ENCODE measurements around the gene IRF2. TPM values are rescaled to one million over a fixed set of nuclear protein-coding genes. Genes with fewer than 3 reads are reported as not detected.
"Not testable (repeated sequence)": the region's sequence is repeated elsewhere in the genome, so short reads cannot be mapped to it uniquely, and the experiment has no call there.

IRF2 gene
- polyA plus RNA-seq, 4 donors = 23.3 to 38.6 (median 32.7) TPM

GRCh38 chr4:184376126-184376838 is 98.1 kb downstream of the IRF2 start:
- no peak for FAIRE-seq
- H3K27ac ChIP-seq (ENCODE audit: low read depth in 1 of 3, low read length in 2 of 3) = no peak overlapping the region
- H3K36me3 ChIP-seq (ENCODE audit: control insufficient read depth in 3 of 3, insufficient read depth in 2 of 3, low read depth in 1 of 3, low read length in 3 of 3) = no peaks in the 10 kb centered on the region
- no peak overlapping the region for H3K4me3 ChIP-seq (ENCODE audit: low read depth in 1 of 3, low read length in 3 of 3)
- H3K4me1 ChIP-seq (ENCODE audit: control insufficient read depth in 3 of 3, insufficient read depth in 2 of 3, low read depth in 1 of 3, low read length in 2 of 3) = peaks cover 0 to 7% (median 4%) of the 10 kb centered on the region in 3 donors
- H3K9me3 ChIP-seq (ENCODE audit: control insufficient read depth in 2 of 2, insufficient read depth in 1 of 2, low read depth in 1 of 2, low read length in 1 of 2) = peaks cover 0 to 11% of the 10 kb centered on the region in 2 donors
- H3K27me3 ChIP-seq (ENCODE audit: control insufficient read depth in 3 of 3, insufficient read depth in 3 of 3, low read length in 3 of 3) = no peaks in the 10 kb centered on the region
- no peak for DNase-seq
- 93 to 97% (median 96%) methylated on average over 1 of the region's 1 CpG for WGBS, 3 donors

- H3K4me3 ChIP-seq (ENCODE audit: low read depth in 1 of 3, low read length in 3 of 3); H3K4me1 ChIP-seq (ENCODE audit: control insufficient read depth in 3 of 3, insufficient read depth in 2 of 3, low read depth in 1 of 3, low read length in 2 of 3); H3K27me3 ChIP-seq (ENCODE audit: control insufficient read depth in 3 of 3, insufficient read depth in 3 of 3, low read length in 3 of 3); H3K36me3 ChIP-seq (ENCODE audit: control insufficient read depth in 3 of 3, insufficient read depth in 2 of 3, low read depth in 1 of 3, low read length in 3 of 3); FAIRE-seq; H3K27ac ChIP-seq (ENCODE audit: low read depth in 1 of 3, low read length in 2 of 3); DNase-seq: not testable (repeated sequence)
- 93 to 98% (median 93%) methylated on average over 3 of the region's 3 CpGs for WGBS, 3 donors
- peaks cover 0 to 11% of the 10 kb centered on the region in 2 donors for H3K9me3 ChIP-seq (ENCODE audit: control insufficient read depth in 2 of 2, insufficient read depth in 1 of 2, low read depth in 1 of 2, low read length in 1 of 2)
Measured at GRCh38 chr4:184375623-184376022, 98.7 kb downstream of the IRF2 start.

- H3K4me1 ChIP-seq (ENCODE audit: control insufficient read depth in 3 of 3, insufficient read depth in 2 of 3, low read depth in 1 of 3, low read length in 2 of 3) = no peaks in the 10 kb centered on the region
- DNase-seq = no peak
- no peaks in the 10 kb centered on the region for H3K36me3 ChIP-seq (ENCODE audit: control insufficient read depth in 3 of 3, insufficient read depth in 2 of 3, low read depth in 1 of 3, low read length in 3 of 3)
- no peak for FAIRE-seq
- no peak overlapping the region for H3K27ac ChIP-seq (ENCODE audit: low read depth in 1 of 3, low read length in 2 of 3)
- H3K27me3 ChIP-seq (ENCODE audit: control insufficient read depth in 3 of 3, insufficient read depth in 3 of 3, low read length in 3 of 3) = no peaks in the 10 kb centered on the region
- H3K9me3 ChIP-seq (ENCODE audit: control insufficient read depth in 2 of 2, insufficient read depth in 1 of 2, low read depth in 1 of 2, low read length in 1 of 2) = peaks cover 0 to 9% of the 10 kb centered on the region in 2 donors
- 77 to 80% (median 78%) methylated on average over 1 of the region's 1 CpG for WGBS, 3 donors
- no peak overlapping the region for H3K4me3 ChIP-seq (ENCODE audit: low read depth in 1 of 3, low read length in 3 of 3)
Measured at GRCh38 chr4:184375027-184375426, 99.3 kb downstream of the IRF2 start.

GRCh38 chr4:184373886-184374405 is 100.4 kb downstream of the IRF2 start:
- 87 to 94% (median 94%) methylated on average over 2 of the region's 2 CpGs for WGBS, 3 donors
- Histone ChIP-seq H3K4me1 (ENCODE audit: control insufficient read depth in 3 of 3, insufficient read depth in 2 of 3, low read depth in 1 of 3, low read length in 2 of 3) (no peaks in the 10 kb centered on the region), H3K27ac (ENCODE audit: low read depth in 1 of 3, low read length in 2 of 3) (no peak overlapping the region), H3K9me3 (ENCODE audit: control insufficient read depth in 2 of 2, insufficient read depth in 1 of 2, low read depth in 1 of 2, low read length in 1 of 2) (peaks cover 0 to 3% of the 10 kb centered on the region in 2 donors), H3K27me3 (ENCODE audit: control insufficient read depth in 3 of 3, insufficient read depth in 3 of 3, low read length in 3 of 3) (no peaks in the 10 kb centered on the region), H3K4me3 (ENCODE audit: low read depth in 1 of 3, low read length in 3 of 3) (no peak overlapping the region), H3K36me3 (ENCODE audit: control insufficient read depth in 3 of 3, insufficient read depth in 2 of 3, low read depth in 1 of 3, low read length in 3 of 3) (no peaks in the 10 kb centered on the region)
- DNase-seq (no peak), FAIRE-seq (no peak)

- Histone ChIP-seq H3K36me3 (ENCODE audit: control insufficient read depth in 3 of 3, insufficient read depth in 2 of 3, low read depth in 1 of 3, low read length in 3 of 3) (no peaks in the 10 kb centered on the region), H3K27me3 (ENCODE audit: control insufficient read depth in 3 of 3, insufficient read depth in 3 of 3, low read length in 3 of 3) (no peaks in the 10 kb centered on the region), H3K4me3 (ENCODE audit: low read depth in 1 of 3, low read length in 3 of 3) (no peak overlapping the region), H3K9me3 (ENCODE audit: control insufficient read depth in 2 of 2, insufficient read depth in 1 of 2, low read depth in 1 of 2, low read length in 1 of 2) (peaks cover 0 to 3% of the 10 kb centered on the region in 2 donors), H3K4me1 (ENCODE audit: control insufficient read depth in 3 of 3, insufficient read depth in 2 of 3, low read depth in 1 of 3, low read length in 2 of 3) (no peaks in the 10 kb centered on the region), H3K27ac (ENCODE audit: low read depth in 1 of 3, low read length in 2 of 3) (peak overlapping the region in 1 of 3 donors; percentile 3)
- DNase-seq (no peak), FAIRE-seq (no peak)
- 86 to 92% (median 91%) methylated on average over 12 of the region's 12 CpGs for WGBS, 3 donors
Measured at GRCh38 chr4:184371390-184371787, 103.0 kb downstream of the IRF2 start.

GRCh38 chr4:184370711-184371389 is 103.5 kb downstream of the IRF2 start:
- H3K27ac ChIP-seq (ENCODE audit: low read depth in 1 of 3, low read length in 2 of 3) = peak overlapping the region in 1 of 3 donors; percentile 21
- FAIRE-seq (no peak), DNase-seq (no peak)
- no peaks in the 10 kb centered on the region for H3K36me3 ChIP-seq (ENCODE audit: control insufficient read depth in 3 of 3, insufficient read depth in 2 of 3, low read depth in 1 of 3, low read length in 3 of 3)
- H3K9me3 ChIP-seq (ENCODE audit: control insufficient read depth in 2 of 2, insufficient read depth in 1 of 2, low read depth in 1 of 2, low read length in 1 of 2) = peaks cover 0 to 3% of the 10 kb centered on the region in 2 donors
- no peak overlapping the region for H3K4me3 ChIP-seq (ENCODE audit: low read depth in 1 of 3, low read length in 3 of 3)
- WGBS, 3 donors = 76 to 83% (median 77%) methylated on average over 8 of the region's 8 CpGs
- no peaks in the 10 kb centered on the region for H3K4me1 ChIP-seq (ENCODE audit: control insufficient read depth in 3 of 3, insufficient read depth in 2 of 3, low read depth in 1 of 3, low read length in 2 of 3)
- no peaks in the 10 kb centered on the region for H3K27me3 ChIP-seq (ENCODE audit: control insufficient read depth in 3 of 3, insufficient read depth in 3 of 3, low read length in 3 of 3)

GRCh38 chr4:184369871-184370270 is 104.5 kb downstream of the IRF2 start:
- Histone ChIP-seq H3K27me3 (ENCODE audit: control insufficient read depth in 3 of 3, insufficient read depth in 3 of 3, low read length in 3 of 3) (no peaks in the 10 kb centered on the region), H3K4me3 (ENCODE audit: low read depth in 1 of 3, low read length in 3 of 3) (no peak overlapping the region), H3K36me3 (ENCODE audit: control insufficient read depth in 3 of 3, insufficient read depth in 2 of 3, low read depth in 1 of 3, low read length in 3 of 3) (no peaks in the 10 kb centered on the region), H3K27ac (ENCODE audit: low read depth in 1 of 3, low read length in 2 of 3) (no peak overlapping the region), H3K4me1 (ENCODE audit: control insufficient read depth in 3 of 3, insufficient read depth in 2 of 3, low read depth in 1 of 3, low read length in 2 of 3) (peaks cover 0 to under 1% (median 0%) of the 10 kb centered on the region in 3 donors), H3K9me3 (ENCODE audit: control insufficient read depth in 2 of 2, insufficient read depth in 1 of 2, low read depth in 1 of 2, low read length in 1 of 2) (peaks cover 0 to 8% of the 10 kb centered on the region in 2 donors)
- DNase-seq = no peak
- FAIRE-seq = no peak
- 92 to 98% (median 95%) methylated on average over 3 of the region's 3 CpGs for WGBS, 3 donors

GRCh38 chr4:184368731-184369130 is 105.6 kb downstream of the IRF2 start:
- FAIRE-seq = no peak
- no peaks in the 10 kb centered on the region for H3K27me3 ChIP-seq (ENCODE audit: control insufficient read depth in 3 of 3, insufficient read depth in 3 of 3, low read length in 3 of 3)

More at GRCh38 chr4:184368731-184369130, 105.6 kb downstream of the IRF2 start:
- Histone ChIP-seq H3K9me3 (ENCODE audit: control insufficient read depth in 2 of 2, insufficient read depth in 1 of 2, low read depth in 1 of 2, low read length in 1 of 2) (peaks cover 0 to 12% of the 10 kb centered on the region in 2 donors), H3K27ac (ENCODE audit: low read depth in 1 of 3, low read length in 2 of 3) (no peak overlapping the region), H3K4me1 (ENCODE audit: control insufficient read depth in 3 of 3, insufficient read depth in 2 of 3, low read depth in 1 of 3, low read length in 2 of 3) (peaks cover 2 to 11% (median 3%) of the 10 kb centered on the region in 3 donors), H3K4me3 (ENCODE audit: low read depth in 1 of 3, low read length in 3 of 3) (no peak overlapping the region), H3K36me3 (ENCODE audit: control insufficient read depth in 3 of 3, insufficient read depth in 2 of 3, low read depth in 1 of 3, low read length in 3 of 3) (no peaks in the 10 kb centered on the region)
- no peak for DNase-seq

Measured in small intestine (tissue), 7 donors.